OCI-LY1 (cell line): ENCODE results near the gene PYDC1.

ENCODE experiments used
- H2AFZ ChIP-seq: fragments of 200-600 bp; sonication (generic), shearing (Covaris generic); 2 replicates; pipeline ENCODE4 v1.6.0; 2014; ENCODE audit warnings: antibody characterized with exemption, mild to moderate bottlenecking, low read length
- H3F3A ChIP-seq: fragments of 200-600 bp; sonication (generic), shearing (Covaris generic); 2 replicates; pipeline ENCODE4 v1.6.0; 2014; ENCODE audit warnings: mild to moderate bottlenecking, antibody characterized with exemption, low read length, moderate library complexity; ENCODE audit not compliant: insufficient read depth
- H3K27ac ChIP-seq: fragments of 200-600 bp; sonication (generic); 2 replicates; pipeline ENCODE4 v1.5.1; 2014; ENCODE audit warnings: low read length, mixed run types, mild to moderate bottlenecking, low read depth; ENCODE audit not compliant: poor library complexity, severe bottlenecking
- H3K27me3 ChIP-seq: fragments of 200-600 bp; sonication (generic); 2 replicates; pipeline ENCODE4 v1.6.0; 2014; ENCODE audit warnings: antibody characterized with exemption, mild to moderate bottlenecking, low read length, moderate library complexity; ENCODE audit not compliant: insufficient read depth
- H3K36me3 ChIP-seq: fragments of 200-600 bp; sonication (generic); 2 replicates; pipeline ENCODE4 v1.6.1; 2014; ENCODE audit warnings: mild to moderate bottlenecking, antibody characterized with exemption, low read length, moderate library complexity, mixed read lengths; ENCODE audit not compliant: insufficient read depth
- H3K4me1 ChIP-seq: fragments of 200-600 bp; sonication (generic); 2 replicates; pipeline ENCODE4 v1.5.1; 2014; ENCODE audit warnings: mild to moderate bottlenecking, low read length, moderate library complexity; ENCODE audit not compliant: insufficient read depth, severe bottlenecking
- H3K4me2 ChIP-seq: fragments of 200-600 bp; sonication (generic), shearing (Covaris generic); 2 replicates; pipeline ENCODE4 v1.6.1; 2014; ENCODE audit warnings: low read length
- H3K4me3 ChIP-seq: fragments of 200-600 bp; sonication (generic); 2 replicates; pipeline ENCODE4 v1.5.1; 2014; ENCODE audit warnings: low read length, low read depth, mild to moderate bottlenecking, mixed read lengths; ENCODE audit not compliant: poor library complexity, severe bottlenecking
- H3K79me2 ChIP-seq: fragments of 200-600 bp; shearing (Covaris generic); 2 replicates; pipeline ENCODE4 v1.6.1; 2016; ENCODE audit warnings: mixed run types, low read length, mixed read lengths; ENCODE audit not compliant: insufficient read depth
- H3K9ac ChIP-seq: fragments of 200-600 bp; sonication (generic), shearing (Covaris generic); 2 replicates; pipeline ENCODE4 v1.6.1; 2014; ENCODE audit warnings: mild to moderate bottlenecking, low read length, mixed read lengths
- H3K9me2 ChIP-seq: fragments of 200-600 bp; sonication (generic), shearing (Covaris generic); 2 replicates; pipeline ENCODE4 v1.6.1; 2014; ENCODE audit warnings: low read depth, mild to moderate bottlenecking, low read length, mixed read lengths
- H3K9me3 ChIP-seq: fragments of 200-600 bp; shearing (Covaris generic); 2 replicates; pipeline ENCODE4 v1.6.1; 2014; ENCODE audit warnings: low read length, mixed read lengths
- H4K20me1 ChIP-seq: fragments of 200-600 bp; sonication (generic), shearing (Covaris generic); 2 replicates; pipeline ENCODE4 v1.6.0; 2016; ENCODE audit warnings: mild to moderate bottlenecking, low read length; ENCODE audit not compliant: insufficient read depth
- CTCF ChIP-seq: fragments of 200-600 bp; sonication (generic), shearing (Covaris generic); IDR thresholded peaks from 2 replicates; pipeline ENCODE4 v1.5.1; 2017; ENCODE audit warnings: mild to moderate bottlenecking, antibody characterized with exemption, low read length, moderate library complexity, mixed read lengths
- EZH2 ChIP-seq: fragments of 200-600 bp; sonication (generic), shearing (Covaris generic); IDR thresholded peaks from 2 replicates; pipeline ENCODE4 v1.8.0; 2017; ENCODE audit warnings: borderline replicate concordance, mixed run types, mild to moderate bottlenecking, antibody characterized with exemption, low read length, moderate library complexity, mixed read lengths

PYDC1 gene

GRCh38 chr16:31184888-31185287 is 32.0 kb downstream of the PYDC1 start:
- H3K4me2 ChIP-seq = no peak overlapping the region
- no peak overlapping the region for H3K4me3 ChIP-seq
- H3F3A ChIP-seq = no peaks in the 10 kb centered on the region
- TF ChIP-seq CTCF (no peak), EZH2 (no peak)
- H3K4me1 ChIP-seq = peaks cover 15% of the 10 kb centered on the region
- H2AFZ ChIP-seq = no peak overlapping the region
- H3K9ac ChIP-seq = no peak overlapping the region
- H4K20me1 ChIP-seq = peaks cover 10% of the 10 kb centered on the region; the same call in 1 of the 2 replicates
- no peaks in the 10 kb centered on the region for H3K9me3 ChIP-seq
- no peaks in the 10 kb centered on the region for H3K27me3 ChIP-seq
- peaks cover 93% of the 10 kb centered on the region for H3K36me3 ChIP-seq
- H3K79me2 ChIP-seq = peaks cover 48% of the 10 kb centered on the region
- H3K27ac ChIP-seq = no peak overlapping the region
- no peaks in the 10 kb centered on the region for H3K9me2 ChIP-seq

GRCh38 chr16:31183432-31184428 is 33.2 kb downstream of the PYDC1 start:
- Histone ChIP-seq H3K79me2 (peaks cover 48% of the 10 kb centered on the region), H3K4me1 (peaks cover 20% of the 10 kb centered on the region), H3K27me3 (no peaks in the 10 kb centered on the region), H3K27ac (no peak overlapping the region), H3K4me3 (no peak overlapping the region), H3K9me3 (no peaks in the 10 kb centered on the region), H3K9me2 (no peaks in the 10 kb centered on the region), H3F3A (no peaks in the 10 kb centered on the region), H3K36me3 (peaks cover 81% of the 10 kb centered on the region), H3K9ac (no peak overlapping the region), H3K4me2 (no peak overlapping the region), H4K20me1 (peaks cover 7% of the 10 kb centered on the region; the same call in 1 of the 2 replicates), H2AFZ (no peak overlapping the region)
- no peak for TF ChIP-seq EZH2
- no peak for TF ChIP-seq CTCF

- H2AFZ ChIP-seq = no peak overlapping the region
- H3K4me3 ChIP-seq = peak overlapping the region; percentile 75
- H3K4me2 ChIP-seq = peak overlapping the region; percentile 94
- peak overlapping the region; percentile 89; the same call in 1 of the 2 replicates for H3K9ac ChIP-seq
- H3K79me2 ChIP-seq = peaks cover 48% of the 10 kb centered on the region
- no peak overlapping the region for H3K27ac ChIP-seq
- H3F3A ChIP-seq = no peaks in the 10 kb centered on the region
- no peaks in the 10 kb centered on the region for H3K9me2 ChIP-seq
- peaks cover 68% of the 10 kb centered on the region for H3K36me3 ChIP-seq
- H4K20me1 ChIP-seq = peaks cover 7% of the 10 kb centered on the region; the same call in 1 of the 2 replicates
- H3K9me3 ChIP-seq = no peaks in the 10 kb centered on the region
- peaks cover 25% of the 10 kb centered on the region for H3K4me1 ChIP-seq
- TF ChIP-seq CTCF (no peak), EZH2 (no peak)
- H3K27me3 ChIP-seq = no peaks in the 10 kb centered on the region
These were observed 34.5 kb downstream of the PYDC1 start for GRCh38 chr16:31182391-31182790.
